H9 (cell line): Measurements from ENCODE around the gene SERP1. TPM values are rescaled to one million over a fixed set of nuclear protein-coding genes. Genes with fewer than 3 reads are reported as not detected.

Source experiments
- DNase-seq: peaks from one replicate; pipeline ENCODE4 v3.0.0-alpha.2; 2017
- H2AFZ ChIP-seq: one replicate; pipeline ENCODE4 v1.6.1; 2013; ENCODE audit warnings: mild to moderate bottlenecking, low read length, control low read depth, moderate library complexity
- H2AK5ac ChIP-seq: 2 replicates; pipeline ENCODE4 v1.6.1; 2013; ENCODE audit warnings: low read length, control low read depth, mixed read lengths; ENCODE audit not compliant: insufficient read length
- H2BK120ac ChIP-seq: one replicate; pipeline ENCODE4 v1.6.1; 2013; ENCODE audit warnings: low read depth, mild to moderate bottlenecking, low read length, control low read depth, inconsistent platforms; ENCODE audit not compliant: poor library complexity, severe bottlenecking
- H2BK12ac ChIP-seq: 2 replicates; pipeline ENCODE4 v1.6.1; 2013; ENCODE audit warnings: low read length, control low read depth, mixed read lengths, low read depth; ENCODE audit not compliant: insufficient read length
- H2BK15ac ChIP-seq: 2 replicates; pipeline ENCODE4 v1.6.1; 2013; ENCODE audit warnings: low read depth, low read length, control low read depth
- H2BK20ac ChIP-seq: one replicate; pipeline ENCODE4 v1.6.1; 2013; ENCODE audit warnings: low read depth, mild to moderate bottlenecking, low read length, control low read depth, inconsistent platforms; ENCODE audit not compliant: poor library complexity, severe bottlenecking
- H2BK5ac ChIP-seq: 2 replicates; pipeline ENCODE4 v1.6.1; 2013; ENCODE audit warnings: low read length, control low read depth, mixed read lengths; ENCODE audit not compliant: insufficient read length
- H3K14ac ChIP-seq: 2 replicates; pipeline ENCODE4 v1.6.1; 2013; ENCODE audit warnings: low read length, control low read depth; ENCODE audit not compliant: insufficient read depth
- H3K18ac ChIP-seq: 2 replicates; pipeline ENCODE4 v1.6.1; 2013; ENCODE audit warnings: low read depth, mild to moderate bottlenecking, mixed read lengths, low read length, control low read depth; ENCODE audit not compliant: insufficient read length
- H3K23ac ChIP-seq: 2 replicates; pipeline ENCODE4 v1.6.1; 2013; ENCODE audit warnings: low read length, control low read depth, mixed read lengths, low read depth; ENCODE audit not compliant: insufficient read length
- H3K23me2 ChIP-seq: 2 replicates; pipeline ENCODE4 v1.6.1; 2013; ENCODE audit warnings: low read depth, mild to moderate bottlenecking, mixed read lengths, low read length, control low read depth; ENCODE audit not compliant: insufficient read length, poor library complexity, severe bottlenecking
- H3K27ac ChIP-seq: 2 replicates; pipeline ENCODE4 v1.5.1; 2013; ENCODE audit warnings: low read length, control low read depth, mixed read lengths, low read depth; ENCODE audit not compliant: insufficient read length
- H3K27me3 ChIP-seq: 2 replicates; pipeline ENCODE4 v1.6.1; 2013; ENCODE audit warnings: low read length, control low read depth, inconsistent platforms; ENCODE audit not compliant: insufficient read depth
- H3K4ac ChIP-seq: 2 replicates; pipeline ENCODE4 v1.6.1; 2013; ENCODE audit warnings: low read depth, mild to moderate bottlenecking, control low read depth, inconsistent platforms, low read length, moderate library complexity
- H3K4me1 ChIP-seq: 2 replicates; pipeline ENCODE4 v1.6.1; 2013; ENCODE audit warnings: low read length, control low read depth, inconsistent platforms; ENCODE audit not compliant: insufficient read depth
- H3K4me2 ChIP-seq: 2 replicates; pipeline ENCODE4 v1.6.1; 2013; ENCODE audit warnings: low read length, control low read depth, mixed read lengths; ENCODE audit not compliant: insufficient read length, insufficient read depth
- H3K56ac ChIP-seq: 2 replicates; pipeline ENCODE4 v1.6.1; 2013; ENCODE audit warnings: low read depth, mild to moderate bottlenecking, mixed read lengths, low read length, control low read depth; ENCODE audit not compliant: insufficient read length
- H3K79me1 ChIP-seq: 2 replicates; pipeline ENCODE4 v1.6.1; 2013; ENCODE audit warnings: low read depth, mild to moderate bottlenecking, moderate library complexity, low read length, control low read depth, inconsistent platforms; ENCODE audit not compliant: insufficient read depth, poor library complexity, severe bottlenecking
- H3K79me2 ChIP-seq: 2 replicates; pipeline ENCODE4 v1.6.1; 2013; ENCODE audit warnings: low read length, control low read depth, inconsistent platforms; ENCODE audit not compliant: insufficient read depth
- H3K9ac ChIP-seq: 2 replicates; pipeline ENCODE4 v1.6.1; 2013; ENCODE audit warnings: low read length, control low read depth, mixed read lengths; ENCODE audit not compliant: insufficient read length; ENCODE audit errors: extremely low read depth
- H3K9me3 ChIP-seq: one replicate; pipeline ENCODE4 v1.6.1; 2013; ENCODE audit warnings: low read depth, low read length, inconsistent platforms; ENCODE audit not compliant: control insufficient read depth
- H3T11ph ChIP-seq: one replicate; pipeline ENCODE4 v1.6.1; 2013; ENCODE audit warnings: mild to moderate bottlenecking, low read length, control low read depth, inconsistent platforms
- H4K20me1 ChIP-seq: one replicate; pipeline ENCODE4 v1.6.1; 2013; ENCODE audit not compliant: control insufficient read depth, insufficient read length, insufficient read depth
- H4K5ac ChIP-seq: 2 replicates; pipeline ENCODE4 v1.6.1; 2013; ENCODE audit warnings: low read depth, mild to moderate bottlenecking, mixed read lengths, low read length, control low read depth; ENCODE audit not compliant: insufficient read length
- H4K8ac ChIP-seq: replicated peaks from 2 replicates; pipeline ENCODE4 v1.6.1; 2013; ENCODE audit warnings: low read length, control low read depth, mixed read lengths, low read depth; ENCODE audit not compliant: insufficient read length
- H4K91ac ChIP-seq: 2 replicates; pipeline ENCODE4 v1.6.1; 2013; ENCODE audit warnings: low read depth, mild to moderate bottlenecking, moderate library complexity, mixed read lengths, low read length, control low read depth; ENCODE audit not compliant: insufficient read length
- H3K27ac Mint-ChIP-seq, 3 experiments: 2 replicates in 2 of 3; 3 replicates in 1 of 3; pipeline ENCODE4 v1.8.0; 2020 to 2021; ENCODE audit warnings: mixed read lengths in 3 of 3, mild to moderate bottlenecking in 1 of 3, moderate library complexity in 1 of 3
- H3K27me3 Mint-ChIP-seq: 2 replicates; pipeline ENCODE4 v1.8.0; 2021; ENCODE audit warnings: low read depth, mild to moderate bottlenecking, moderate library complexity, mixed read lengths
- H3K36me3 Mint-ChIP-seq, 3 experiments: 2 replicates in 2 of 3; 3 replicates in 1 of 3; pipeline ENCODE4 v1.8.0; 2020 to 2021; ENCODE audit warnings: low read depth in 3 of 3, mixed read lengths in 3 of 3; ENCODE audit not compliant: insufficient read depth in 1 of 3
- H3K4me1 Mint-ChIP-seq, 2 experiments: 2 replicates each; pipeline ENCODE4 v1.8.0; 2020; ENCODE audit warnings: mixed read lengths in 2 of 2
- H3K4me3 Mint-ChIP-seq, 2 experiments: 2 replicates in 1 of 2; 3 replicates in 1 of 2; pipeline ENCODE4 v1.8.0; 2020 to 2021; ENCODE audit warnings: mild to moderate bottlenecking in 2 of 2, mixed read lengths in 2 of 2, moderate library complexity in 1 of 2
- H3K9me3 Mint-ChIP-seq, 2 experiments: 2 replicates in 1 of 2; 3 replicates in 1 of 2; pipeline ENCODE4 v1.8.0; 2020; ENCODE audit warnings: mild to moderate bottlenecking in 2 of 2, mixed read lengths in 2 of 2, moderate library complexity in 1 of 2
- total RNA-seq: library from RNA; stranded (reverse); gene quantifications from 2 replicates; pipeline ENCODE4 v1.2.1, GENCODE V29; 2021
- TF ChIP-seq, protein P1 (sequence below): fragments of 200-600 bp; sonication (generic); conservative IDR thresholded peaks from 3 replicates; pipeline ENCODE4 v1.8.0; 2021; ENCODE audit warnings: antibody characterized with exemption, mild to moderate bottlenecking

SERP1 gene
- total RNA-seq, 1 experiment from 2014 or later: 84.8 TPM

DNA sequence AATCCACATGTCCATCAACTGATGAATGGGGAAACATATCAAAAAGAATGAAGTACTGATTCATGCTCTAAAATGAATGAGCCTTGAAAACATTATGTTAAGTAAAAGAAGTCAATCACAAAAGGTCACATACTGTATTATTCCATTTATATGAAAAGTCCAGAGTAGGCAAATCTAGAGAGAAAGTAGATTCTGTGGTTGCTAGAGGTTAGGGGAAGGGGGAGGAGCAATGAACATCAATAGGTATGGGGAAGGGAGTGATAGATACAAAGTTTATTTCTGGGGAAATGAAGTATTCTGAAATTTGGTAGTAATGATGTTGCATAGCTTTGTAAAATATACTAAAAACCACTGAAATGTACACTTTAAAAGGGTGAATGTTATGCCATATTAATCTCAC, 14.5 kb downstream of the SERP1 start:
- Histone ChIP-seq H3K27me3 (no peaks in the 10 kb centered on the region), H3K4ac (no peak overlapping the region), H4K5ac (no peak overlapping the region), H2BK120ac (no peak overlapping the region), H3K27ac (no peak overlapping the region), H2AFZ (no peak overlapping the region), H2BK15ac (no peak overlapping the region), H3K9ac (no peak overlapping the region), H3K4me2 (no peak overlapping the region), H3K79me2 (no peaks in the 10 kb centered on the region), H4K8ac (no peak overlapping the region), H2BK5ac (no peak overlapping the region), H3T11ph (no peak overlapping the region), H4K20me1 (no peaks in the 10 kb centered on the region), H2AK5ac (no peak overlapping the region), H3K23ac (no peak overlapping the region), H2BK20ac (no peak overlapping the region), H3K23me2 (no peaks in the 10 kb centered on the region), H3K9me3 (no peaks in the 10 kb centered on the region), H3K4me1 (peaks cover 2% of the 10 kb centered on the region), H3K56ac (no peak overlapping the region), H2BK12ac (no peak overlapping the region), H4K91ac (no peak overlapping the region), H3K79me1 (no peaks in the 10 kb centered on the region), H3K14ac (no peak overlapping the region), H3K18ac (no peak overlapping the region)
- no peaks in the 10 kb centered on the region for H3K9me3 Mint-ChIP-seq
- no peaks in the 10 kb centered on the region for H3K27me3 Mint-ChIP-seq
- no peak for DNase-seq
- TF ChIP-seq, protein P1, sequence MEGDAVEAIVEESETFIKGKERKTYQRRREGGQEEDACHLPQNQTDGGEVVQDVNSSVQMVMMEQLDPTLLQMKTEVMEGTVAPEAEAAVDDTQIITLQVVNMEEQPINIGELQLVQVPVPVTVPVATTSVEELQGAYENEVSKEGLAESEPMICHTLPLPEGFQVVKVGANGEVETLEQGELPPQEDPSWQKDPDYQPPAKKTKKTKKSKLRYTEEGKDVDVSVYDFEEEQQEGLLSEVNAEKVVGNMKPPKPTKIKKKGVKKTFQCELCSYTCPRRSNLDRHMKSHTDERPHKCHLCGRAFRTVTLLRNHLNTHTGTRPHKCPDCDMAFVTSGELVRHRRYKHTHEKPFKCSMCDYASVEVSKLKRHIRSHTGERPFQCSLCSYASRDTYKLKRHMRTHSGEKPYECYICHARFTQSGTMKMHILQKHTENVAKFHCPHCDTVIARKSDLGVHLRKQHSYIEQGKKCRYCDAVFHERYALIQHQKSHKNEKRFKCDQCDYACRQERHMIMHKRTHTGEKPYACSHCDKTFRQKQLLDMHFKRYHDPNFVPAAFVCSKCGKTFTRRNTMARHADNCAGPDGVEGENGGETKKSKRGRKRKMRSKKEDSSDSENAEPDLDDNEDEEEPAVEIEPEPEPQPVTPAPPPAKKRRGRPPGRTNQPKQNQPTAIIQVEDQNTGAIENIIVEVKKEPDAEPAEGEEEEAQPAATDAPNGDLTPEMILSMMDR: no peak
- no peaks in the 10 kb centered on the region for H3K36me3 Mint-ChIP-seq
- no peak overlapping the region for H3K4me3 Mint-ChIP-seq
- no peak overlapping the region for H3K27ac Mint-ChIP-seq
- peaks cover 16 to 19% of the 10 kb centered on the region in 2 experiments for H3K4me1 Mint-ChIP-seq
